B cell (primary cell): ENCODE data around the gene FOXR2.

Source experiments
- CTCF ChIP-seq: fragments of 200-600 bp; IDR thresholded peaks from one replicate; pipeline ENCODE4 v1.8.0; 2022; ENCODE audit warnings: antibody characterized with exemption, mild to moderate bottlenecking
- EZH2 ChIP-seq: IDR thresholded peaks from 2 replicates; pipeline ENCODE4 v1.6.1; 2012; ENCODE audit warnings: borderline replicate concordance, low read depth, mild to moderate bottlenecking, moderate library complexity, low read length; ENCODE audit not compliant: insufficient read depth, poor library complexity, severe bottlenecking

DNA sequence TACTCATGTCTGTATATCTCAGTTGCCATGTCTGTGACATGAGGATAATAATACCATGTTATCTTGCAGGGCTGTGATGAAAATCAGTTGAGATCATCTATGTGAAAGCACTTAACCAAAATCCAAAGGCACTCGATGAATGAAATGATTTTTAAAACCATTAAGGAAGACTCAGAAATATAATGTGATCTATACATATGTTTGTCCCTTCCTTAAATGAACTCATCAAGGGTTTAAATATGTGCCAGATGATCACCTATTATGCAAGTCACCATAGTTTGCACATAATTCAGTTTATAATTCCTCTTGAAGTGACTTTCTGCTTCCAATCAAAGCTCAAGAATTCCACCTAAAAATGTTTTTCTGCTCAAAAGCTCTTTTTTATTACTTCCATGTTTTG, at the start of gene FOXR2:
- TF ChIP-seq CTCF (no peak), EZH2 (no peak)
